GM10266 (cell line): ENCODE measurements around the gene CDHR2.

ENCODE experiments used
- DNase-seq: peaks from one replicate; pipeline ENCODE4 v3.0.0; 2012; ENCODE audit errors: extremely low spot score
- TF ChIP-seq, protein P1 (sequence below): IDR thresholded peaks from 2 replicates; pipeline ENCODE4 v1.5.1; 2012; ENCODE audit warnings: mild to moderate bottlenecking, low read depth; ENCODE audit not compliant: control insufficient read depth, insufficient read depth; ENCODE audit errors: missing control alignments

Gene CDHR2

GRCh38 chr5:176614805-176615478 is 65.8 kb downstream of the CDHR2 start:
- TF ChIP-seq, protein P1, sequence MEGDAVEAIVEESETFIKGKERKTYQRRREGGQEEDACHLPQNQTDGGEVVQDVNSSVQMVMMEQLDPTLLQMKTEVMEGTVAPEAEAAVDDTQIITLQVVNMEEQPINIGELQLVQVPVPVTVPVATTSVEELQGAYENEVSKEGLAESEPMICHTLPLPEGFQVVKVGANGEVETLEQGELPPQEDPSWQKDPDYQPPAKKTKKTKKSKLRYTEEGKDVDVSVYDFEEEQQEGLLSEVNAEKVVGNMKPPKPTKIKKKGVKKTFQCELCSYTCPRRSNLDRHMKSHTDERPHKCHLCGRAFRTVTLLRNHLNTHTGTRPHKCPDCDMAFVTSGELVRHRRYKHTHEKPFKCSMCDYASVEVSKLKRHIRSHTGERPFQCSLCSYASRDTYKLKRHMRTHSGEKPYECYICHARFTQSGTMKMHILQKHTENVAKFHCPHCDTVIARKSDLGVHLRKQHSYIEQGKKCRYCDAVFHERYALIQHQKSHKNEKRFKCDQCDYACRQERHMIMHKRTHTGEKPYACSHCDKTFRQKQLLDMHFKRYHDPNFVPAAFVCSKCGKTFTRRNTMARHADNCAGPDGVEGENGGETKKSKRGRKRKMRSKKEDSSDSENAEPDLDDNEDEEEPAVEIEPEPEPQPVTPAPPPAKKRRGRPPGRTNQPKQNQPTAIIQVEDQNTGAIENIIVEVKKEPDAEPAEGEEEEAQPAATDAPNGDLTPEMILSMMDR, result no peak

DNA sequence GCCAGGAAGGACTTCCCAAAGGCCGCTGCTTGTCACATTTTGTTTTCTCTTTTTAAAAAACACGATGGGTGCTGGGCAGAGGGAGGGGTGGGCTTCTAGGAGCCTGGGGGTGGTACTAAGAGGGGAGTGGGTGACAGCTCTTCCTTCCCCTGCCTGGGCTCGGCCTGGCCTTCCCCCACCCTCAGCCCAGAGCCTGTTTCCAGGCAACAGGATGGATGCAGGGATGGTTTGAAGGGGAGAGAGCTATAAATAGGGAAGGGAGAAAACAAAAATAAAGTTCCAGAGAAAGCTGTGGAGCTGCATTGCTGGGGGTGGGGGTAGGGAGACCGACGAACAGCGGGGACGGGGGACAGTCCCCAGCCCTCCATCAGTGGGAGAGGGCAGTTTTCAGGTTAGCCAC is 67.4 kb downstream of the CDHR2 start:
- TF ChIP-seq, protein P1, result no peak
- DNase-seq, result no peak

More at GRCh38 chr5:176614805-176615478, 65.8 kb downstream of the CDHR2 start:
- DNase-seq, result no peak

GRCh38 chr5:176618783-176619182 is 69.6 kb downstream of the CDHR2 start:
- DNase-seq, result no peak
- TF ChIP-seq, protein P1, result no peak

- peak; percentile 97 for DNase-seq
- TF ChIP-seq, protein P1, result peak; percentile 46
Observed at GRCh38 chr5:176619203-176619568, 70.0 kb downstream of the CDHR2 start.

DNA sequence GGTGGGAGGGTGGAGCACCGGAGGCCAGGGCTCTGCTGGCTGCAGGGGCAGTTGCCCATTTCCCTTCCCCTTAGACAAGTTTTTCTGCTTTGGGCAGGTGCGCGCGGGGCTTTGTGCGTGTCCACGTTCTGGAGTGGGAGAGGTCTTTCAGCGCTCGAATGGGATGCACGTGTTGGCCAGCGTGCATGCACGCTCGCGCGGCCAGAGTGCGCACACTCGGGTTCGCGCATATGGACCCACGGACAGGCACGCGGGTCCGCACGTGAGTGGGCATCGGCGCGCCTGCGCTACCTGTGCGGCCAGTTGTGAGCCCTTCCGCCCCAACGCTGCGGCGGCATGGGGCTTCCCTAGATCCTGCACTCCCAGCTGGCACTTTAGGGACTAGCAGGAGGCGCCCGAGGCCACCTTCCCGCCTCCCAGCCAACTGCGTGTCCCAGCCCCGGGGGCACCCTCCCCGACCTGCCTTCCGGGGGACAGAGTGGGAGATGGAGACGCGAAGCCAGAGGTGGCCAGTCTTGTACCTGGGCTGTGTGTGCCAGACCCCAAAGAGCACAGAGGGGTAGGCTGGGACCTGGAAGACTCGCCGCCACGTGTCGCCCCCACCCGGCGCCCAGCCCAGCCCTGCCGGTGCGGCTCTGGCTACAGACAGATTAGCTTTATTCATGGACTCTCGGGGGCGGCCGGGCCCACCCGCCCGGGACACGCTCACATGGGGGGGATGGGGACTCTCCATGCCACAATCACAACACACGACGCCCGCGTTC is 70.6 kb downstream of the CDHR2 start:
- no peak for DNase-seq
- TF ChIP-seq, protein P1, result no peak

DNA sequence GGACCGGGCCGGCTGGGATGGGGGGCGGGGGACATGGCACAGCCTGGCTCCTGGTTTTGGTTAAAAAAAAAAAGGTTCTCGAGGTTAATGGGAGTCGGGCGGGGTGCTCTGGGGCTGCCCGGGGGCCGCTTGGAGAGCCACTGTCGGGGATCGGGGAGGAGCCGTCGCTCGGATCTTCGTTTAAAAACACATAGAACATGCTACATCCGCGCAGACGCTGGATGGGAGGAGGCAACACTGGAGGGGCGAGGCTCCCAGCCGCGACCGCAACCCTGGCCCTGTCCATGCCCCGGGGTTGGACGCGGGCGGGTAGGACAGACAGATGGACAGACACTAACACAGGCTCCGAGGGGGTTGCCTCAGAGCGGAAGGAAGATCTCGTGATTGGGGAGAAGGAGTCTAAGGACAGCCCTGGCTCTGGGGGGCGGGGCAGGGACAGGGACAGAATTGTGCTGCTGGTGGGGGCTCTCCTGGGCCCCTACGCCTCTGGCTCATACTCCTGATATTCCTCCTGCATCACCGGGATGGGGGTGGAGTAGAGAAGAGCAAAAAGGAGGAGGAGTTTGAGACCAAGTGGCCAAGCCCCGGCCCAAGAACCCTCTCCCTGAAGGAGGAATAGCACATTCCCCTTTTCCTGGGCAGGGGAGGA is 71.3 kb downstream of the CDHR2 start:
- TF ChIP-seq, protein P1, result no peak
- DNase-seq, result no peak
